Neuronal stem cell (in vitro differentiated cells): Measurements from ENCODE around the gene PTPRD.

Source experiments
- DNase-seq: peaks from one replicate; pipeline ENCODE4 v3.0.0-alpha.2; 2013; ENCODE audit warnings: low spot score
- H2AFZ ChIP-seq: one replicate; pipeline ENCODE4 v1.6.1; 2013; ENCODE audit warnings: mild to moderate bottlenecking, low read length, inconsistent platforms
- H2AK5ac ChIP-seq: 2 replicates; pipeline ENCODE4 v1.6.1; 2013; ENCODE audit warnings: low read depth, mild to moderate bottlenecking, inconsistent platforms, low read length, moderate library complexity, mixed read lengths
- H2BK120ac ChIP-seq: 2 replicates; pipeline ENCODE4 v1.6.1; 2013; ENCODE audit warnings: low read depth, mild to moderate bottlenecking, inconsistent platforms, low read length, moderate library complexity, mixed read lengths
- H2BK12ac ChIP-seq: one replicate; pipeline ENCODE4 v1.6.1; 2013; ENCODE audit warnings: low read length, inconsistent platforms
- H2BK15ac ChIP-seq: 2 replicates; pipeline ENCODE4 v1.6.1; 2013; ENCODE audit warnings: mild to moderate bottlenecking, low read length, inconsistent platforms, mixed read lengths
- H2BK5ac ChIP-seq: one replicate; pipeline ENCODE4 v1.6.1; 2013; ENCODE audit warnings: inconsistent platforms, mild to moderate bottlenecking, low read length, moderate library complexity
- H3K14ac ChIP-seq: one replicate; pipeline ENCODE4 v1.6.1; 2013; ENCODE audit warnings: low read length, inconsistent platforms
- H3K18ac ChIP-seq: 2 replicates; pipeline ENCODE4 v1.6.1; 2013; ENCODE audit warnings: low read length, inconsistent platforms
- H3K23ac ChIP-seq: 2 replicates; pipeline ENCODE4 v1.6.1; 2013; ENCODE audit warnings: low read depth, mild to moderate bottlenecking, mixed read lengths, low read length, inconsistent platforms; ENCODE audit not compliant: poor library complexity
- H3K27ac ChIP-seq: replicated peaks from 3 replicates; pipeline ENCODE4 v1.5.1; 2013; ENCODE audit warnings: low read length, inconsistent platforms
- H3K27me3 ChIP-seq, 3 experiments: 2 replicates each; pipeline ENCODE4 v1.6.1; 2013; ENCODE audit warnings: low read length in 3 of 3, mild to moderate bottlenecking in 2 of 3, inconsistent platforms in 1 of 3, low read depth in 1 of 3, mixed read lengths in 1 of 3, moderate library complexity in 1 of 3; ENCODE audit not compliant: control insufficient read depth in 3 of 3, insufficient read depth in 3 of 3
- H3K36me3 ChIP-seq, 2 donors: replicated peaks in 1 of 2; 2 replicates each; pipeline ENCODE4 v1.6.1; 2013; ENCODE audit warnings: low read length in 2 of 2; ENCODE audit not compliant: control insufficient read depth in 2 of 2, insufficient read depth in 2 of 2
- H3K4ac ChIP-seq: 2 replicates; pipeline ENCODE4 v1.6.1; 2013; ENCODE audit warnings: inconsistent platforms, mild to moderate bottlenecking, low read length, moderate library complexity
- H3K4me1 ChIP-seq, 2 donors: 1 replicate in 1 of 2; 2 replicates in 1 of 2; pipeline ENCODE4 v1.6.1; 2013; ENCODE audit warnings: low read length in 2 of 2, low read depth in 1 of 2; ENCODE audit not compliant: control insufficient read depth in 2 of 2, insufficient read depth in 1 of 2
- H3K4me2 ChIP-seq: one replicate; pipeline ENCODE4 v1.6.1; 2013; ENCODE audit warnings: mild to moderate bottlenecking, low read length, inconsistent platforms; ENCODE audit not compliant: insufficient read depth, poor library complexity, severe bottlenecking
- H3K4me3 ChIP-seq, 2 donors: 2 replicates each; pipeline ENCODE4 v1.5.1; 2013; ENCODE audit warnings: low read length in 2 of 2, mild to moderate bottlenecking in 2 of 2, inconsistent platforms in 1 of 2, moderate library complexity in 1 of 2
- H3K79me1 ChIP-seq: one replicate; pipeline ENCODE4 v1.6.1; 2013; ENCODE audit warnings: low read depth, mild to moderate bottlenecking, inconsistent platforms, low read length, moderate library complexity
- H3K9ac ChIP-seq: one replicate; pipeline ENCODE4 v1.6.1; 2013; ENCODE audit warnings: mild to moderate bottlenecking, low read depth, low read length, inconsistent platforms; ENCODE audit not compliant: poor library complexity
- H3K9me3 ChIP-seq, 2 donors: replicated peaks in 1 of 2; 2 replicates each; pipeline versions ENCODE3 to v1.6.1; 2013; ENCODE audit warnings: low read length in 2 of 2, mild to moderate bottlenecking in 2 of 2, inconsistent platforms in 1 of 2, low read depth in 1 of 2, mixed read lengths in 1 of 2, moderate library complexity in 1 of 2; ENCODE audit not compliant: control insufficient read depth in 2 of 2, insufficient read depth in 1 of 2
- H4K8ac ChIP-seq: one replicate; pipeline ENCODE4 v1.6.1; 2013; ENCODE audit warnings: low read depth, mild to moderate bottlenecking, inconsistent platforms, low read length, moderate library complexity
- H4K91ac ChIP-seq: one replicate; pipeline ENCODE4 v1.6.1; 2013; ENCODE audit warnings: low read length, low read depth, mild to moderate bottlenecking, inconsistent platforms; ENCODE audit not compliant: poor library complexity
- WGBS, 2 donors: extraction: QIAGEN DNeasy Blood & Tissue Kit; methylation state at CpG; one replicate each; pipeline ENCODE4 v1.1.7; 2013; ENCODE audit warnings: missing lambda C conversion rate in 2 of 2, mixed read lengths in 1 of 2; ENCODE audit not compliant: insufficient read length in 2 of 2, insufficient replicate concordance in 1 of 2; ENCODE audit errors: extremely low coverage in 2 of 2; 5-methylcytosine and 5-hydroxymethylcytosine counted together

PTPRD gene

GRCh38 chr9:8832386-8832785 is 1780.4 kb downstream of the PTPRD start:
- Histone ChIP-seq H3K79me1 (no peaks in the 10 kb centered on the region), H2BK120ac (no peak overlapping the region), H3K14ac (no peak overlapping the region), H4K8ac (no peak overlapping the region), H3K9ac (no peak overlapping the region), H2BK15ac (no peak overlapping the region), H2AK5ac (no peak overlapping the region), H3K18ac (no peak overlapping the region), H4K91ac (no peak overlapping the region), H3K36me3 (peaks cover 0 to 1% of the 10 kb centered on the region in 2 donors), H3K27ac (no peak overlapping the region), H3K4me1 (peaks cover 5 to 6% of the 10 kb centered on the region in 2 donors), H2BK5ac (no peak overlapping the region), H3K23ac (no peak overlapping the region), H3K4me2 (no peak overlapping the region), H3K4me3 (no peak overlapping the region), H2AFZ (no peak overlapping the region), H3K9me3 (peaks cover 0 to 1% of the 10 kb centered on the region in 2 donors), H3K27me3 (no peaks in the 10 kb centered on the region), H3K4ac (no peak overlapping the region), H2BK12ac (no peak overlapping the region)
- WGBS, 2 donors, result no CpG with 5 or more reads among the region's 1 CpG
- no peak for DNase-seq

DNA sequence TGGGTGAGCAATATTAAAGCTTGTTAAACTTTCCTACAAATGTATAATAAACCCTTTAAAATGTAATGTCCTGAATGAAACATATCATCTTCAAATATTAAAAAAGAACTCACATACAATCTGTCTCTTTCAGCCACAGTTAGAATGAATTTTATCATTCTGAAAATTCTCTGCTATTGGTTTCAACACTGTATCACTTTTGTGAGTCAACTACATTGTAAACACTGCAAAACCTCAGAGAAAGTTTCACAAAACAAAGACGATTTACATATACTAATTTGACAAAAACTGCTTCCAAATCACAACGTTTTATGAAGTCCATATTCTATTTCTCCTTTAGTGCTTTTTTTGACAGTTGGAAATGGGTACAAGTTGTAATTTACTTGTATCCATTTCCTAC is 1781.2 kb downstream of the PTPRD start:
- Histone ChIP-seq H2AK5ac (no peak overlapping the region), H4K8ac (no peak overlapping the region), H4K91ac (no peak overlapping the region), H3K27ac (no peak overlapping the region), H2BK12ac (no peak overlapping the region), H3K79me1 (no peaks in the 10 kb centered on the region), H3K4ac (no peak overlapping the region), H3K9ac (no peak overlapping the region), H3K23ac (no peak overlapping the region), H3K18ac (no peak overlapping the region), H3K4me1 (peaks cover 5 to 6% of the 10 kb centered on the region in 2 donors), H2BK5ac (no peak overlapping the region), H3K9me3 (no peaks in the 10 kb centered on the region), H3K4me3 (no peak overlapping the region), H3K36me3 (no peaks in the 10 kb centered on the region), H3K27me3 (no peaks in the 10 kb centered on the region), H3K4me2 (no peak overlapping the region), H2BK120ac (no peak overlapping the region), H2AFZ (no peak overlapping the region), H3K14ac (no peak overlapping the region), H2BK15ac (no peak overlapping the region)
- no CpG with 5 or more reads among the region's 2 CpGs for WGBS, 2 donors
- no peak for DNase-seq

- H3K14ac ChIP-seq, result no peak overlapping the region
- H4K8ac ChIP-seq, result no peak overlapping the region
- no peak overlapping the region for H3K18ac ChIP-seq
- H3K36me3 ChIP-seq, result no peaks in the 10 kb centered on the region
- WGBS, 2 donors, result no CpG with 5 or more reads among the region's 2 CpGs
- peaks cover 6 to 20% of the 10 kb centered on the region in 2 donors for H3K4me1 ChIP-seq
- no peak overlapping the region for H2BK12ac ChIP-seq
- no peaks in the 10 kb centered on the region for H3K9me3 ChIP-seq
- H3K27me3 ChIP-seq, result no peaks in the 10 kb centered on the region
- H2AFZ ChIP-seq, result no peak overlapping the region
- no peak overlapping the region for H2BK120ac ChIP-seq
- no peak overlapping the region for H2AK5ac ChIP-seq
- no peak overlapping the region for H2BK5ac ChIP-seq
- no peak overlapping the region for H2BK15ac ChIP-seq
- H3K79me1 ChIP-seq, result no peaks in the 10 kb centered on the region
- no peak overlapping the region for H3K27ac ChIP-seq
- no peak overlapping the region for H3K4me2 ChIP-seq
- no peak for DNase-seq
- no peak overlapping the region for H4K91ac ChIP-seq
- no peak overlapping the region for H3K9ac ChIP-seq
- no peak overlapping the region for H3K23ac ChIP-seq
- H3K4me3 ChIP-seq, result no peak overlapping the region
- H3K4ac ChIP-seq, result no peak overlapping the region
Measured at GRCh38 chr9:8826281-8826680, 1786.5 kb downstream of the PTPRD start.

DNA sequence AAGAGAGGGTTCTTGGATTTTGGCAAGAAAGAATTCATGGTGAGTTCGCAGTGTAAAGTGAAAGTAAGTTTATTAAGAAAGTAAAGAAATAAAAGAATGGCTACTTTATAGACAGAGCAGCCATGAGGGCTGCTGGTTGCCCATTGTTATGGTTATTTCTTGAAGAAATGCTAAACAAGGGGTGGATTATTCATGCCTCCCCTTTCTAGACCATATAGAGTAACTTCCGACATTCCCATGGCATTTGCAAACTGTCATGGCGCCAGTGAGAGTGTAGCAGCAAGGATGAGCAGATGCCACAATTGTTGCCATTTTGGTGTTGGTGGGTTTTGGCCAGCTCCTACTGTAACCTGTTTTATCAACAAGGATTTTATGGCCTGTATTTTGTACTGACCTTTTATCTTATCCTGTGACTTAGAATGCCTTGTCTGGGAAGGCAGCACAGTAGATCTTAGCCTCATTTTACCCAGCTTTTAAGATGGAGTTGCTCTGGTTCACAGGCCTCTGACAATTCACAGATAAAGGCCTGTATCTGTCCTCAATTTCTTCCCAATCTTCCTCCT is 1787.1 kb downstream of the PTPRD start:
- Histone ChIP-seq H2BK120ac (no peak overlapping the region), H3K4me1 (peaks cover 6 to 20% of the 10 kb centered on the region in 2 donors), H2BK5ac (no peak overlapping the region), H4K91ac (no peak overlapping the region), H3K9ac (no peak overlapping the region), H2AFZ (peak overlapping the region; percentile 19), H3K4me2 (no peak overlapping the region), H3K36me3 (no peaks in the 10 kb centered on the region), H3K4ac (no peak overlapping the region), H3K79me1 (no peaks in the 10 kb centered on the region), H3K23ac (no peak overlapping the region), H3K18ac (no peak overlapping the region), H3K27me3 (no peaks in the 10 kb centered on the region), H2BK15ac (no peak overlapping the region), H3K14ac (no peak overlapping the region), H2AK5ac (no peak overlapping the region), H3K9me3 (no peaks in the 10 kb centered on the region), H4K8ac (no peak overlapping the region), H3K4me3 (no peak overlapping the region), H2BK12ac (no peak overlapping the region), H3K27ac (no peak overlapping the region)
- no peak for DNase-seq
- WGBS, 2 donors, result no CpG with 5 or more reads among the region's 3 CpGs
